Keratinocyte (primary cell): ENCODE data around the gene CDKN1A. TPM values are rescaled to one million over a fixed set of nuclear protein-coding genes. Genes with fewer than 3 reads are reported as not detected.

Experiments
- DNase-seq: peaks from one replicate; pipeline ENCODE4 v3.0.0-alpha.2; 2011; ENCODE audit warnings: low read depth, missing footprints, low spot score
- FAIRE-seq: peaks from 2 replicates; lab custom pipeline; 2011; peaks lifted over from hg19 to GRCh38; lab: Jason Lieb, UNC
- H2AFZ ChIP-seq: 2 replicates; pipeline ENCODE4 v1.6.0; 2012; ENCODE audit warnings: low read length, control low read depth, inconsistent platforms; ENCODE audit not compliant: control insufficient read depth
- H3K27ac ChIP-seq: 2 replicates; pipeline ENCODE4 v1.5.1; 2011; ENCODE audit warnings: low read length; ENCODE audit not compliant: control insufficient read depth, insufficient read depth
- H3K27me3 ChIP-seq: 3 replicates; pipeline ENCODE4 v1.6.0; 2011; ENCODE audit warnings: low read length; ENCODE audit not compliant: control insufficient read depth, insufficient read depth; ENCODE audit errors: extremely low read depth
- H3K36me3 ChIP-seq, 2 experiments: 2 replicates in 1 of 2; 3 replicates in 1 of 2; pipeline ENCODE4 v1.5.1; 2011; ENCODE audit warnings: low read length in 2 of 2, mild to moderate bottlenecking in 1 of 2; ENCODE audit not compliant: control insufficient read depth in 2 of 2, insufficient read depth in 2 of 2; ENCODE audit errors: extremely low read depth in 1 of 2
- H3K4me1 ChIP-seq: 3 replicates; pipeline ENCODE4 v1.5.1; 2011; ENCODE audit warnings: low read length; ENCODE audit not compliant: control insufficient read depth, insufficient read depth; ENCODE audit errors: extremely low read depth
- H3K4me2 ChIP-seq: 3 replicates; pipeline ENCODE4 v1.6.0; 2011; ENCODE audit warnings: low read depth, low read length; ENCODE audit not compliant: control insufficient read depth, insufficient read depth; ENCODE audit errors: extremely low read depth
- H3K4me3 ChIP-seq, 3 experiments: fragments of 200-600 bp in 1 of 3; sonication (generic) in 1 of 3; 2 replicates in 2 of 3; 3 replicates in 1 of 3; pipeline ENCODE4 v1.5.1; 2011 to 2016; ENCODE audit warnings: low read length in 3 of 3, mild to moderate bottlenecking in 3 of 3, control low read depth in 2 of 3, inconsistent platforms in 1 of 3, low read depth in 1 of 3, mixed read lengths in 1 of 3, mixed run types in 1 of 3, moderate library complexity in 1 of 3; ENCODE audit not compliant: control insufficient read depth in 2 of 3, insufficient read depth in 2 of 3; ENCODE audit errors: extremely low read depth in 1 of 3
- H3K79me2 ChIP-seq: 2 replicates; pipeline ENCODE4 v1.6.0; 2012; ENCODE audit warnings: low read length; ENCODE audit not compliant: control insufficient read depth, insufficient read depth
- H3K9ac ChIP-seq: 3 replicates; pipeline ENCODE4 v1.6.0; 2011; ENCODE audit warnings: low read length; ENCODE audit not compliant: control insufficient read depth, insufficient read depth; ENCODE audit errors: extremely low read depth
- H3K9me1 ChIP-seq: 3 replicates; pipeline ENCODE4 v1.6.0; 2011; ENCODE audit warnings: low read length; ENCODE audit not compliant: control insufficient read depth, insufficient read depth; ENCODE audit errors: extremely low read depth
- H3K9me3 ChIP-seq: 2 replicates; pipeline ENCODE4 v1.5.1; 2012; ENCODE audit warnings: low read depth, low read length; ENCODE audit not compliant: control insufficient read depth
- H4K20me1 ChIP-seq: 3 replicates; pipeline ENCODE4 v1.6.0; 2011; ENCODE audit warnings: low read length; ENCODE audit not compliant: control insufficient read depth, insufficient read depth; ENCODE audit errors: extremely low read depth
- EZH2 ChIP-seq: IDR thresholded peaks from one replicate; pipeline ENCODE4 v1.6.1; 2012; ENCODE audit warnings: inconsistent platforms, mild to moderate bottlenecking, low read length, moderate library complexity
- dilution Hi-C: fragments of 300-500 bp; cut with MboI; formaldehyde crosslinking; loops from one replicate; pipeline ENCODE4 v1.7.0; 2020; ENCODE audit warnings: low sequenced_read_pairs; ENCODE audit not compliant: extremely low pct_ligation_motif_present
- polyA plus RNA-seq, 5 experiments: library from polyadenylated mRNA; depleted of rRNA in 3 of 5; stranded (reverse) in 3 of 5; stranded (forward) in 1 of 5; unstranded in 1 of 5; fragments of >200 nt; gene quantifications; 1 replicate in 1 of 5; 2 replicates in 3 of 5; 3 replicates in 1 of 5; pipeline versions ENCODE4 v1.2.1 to v1.2.3, GENCODE V29; 2011 to 2012; ENCODE audit warnings: missing spikeins in 2 of 5, low read depth in 1 of 5, low replicate concordance in 1 of 5
- TF ChIP-seq, protein P1 (sequence below), 3 experiments: IDR thresholded peaks in 1 of 3; conservative IDR thresholded peaks in 1 of 3; optimal IDR thresholded peaks in 1 of 3; 2 replicates in 2 of 3; 3 replicates in 1 of 3; pipeline versions ENCODE3 to v1.5.1; 2011; ENCODE audit warnings: low read length in 3 of 3, mild to moderate bottlenecking in 3 of 3, moderate library complexity in 2 of 3, control low read depth in 1 of 3, inconsistent platforms in 1 of 3; ENCODE audit not compliant: insufficient read depth in 2 of 3; ENCODE audit errors: extremely low read depth in 1 of 3

Gene CDKN1A
- polyA plus RNA-seq, 1 donor (not counting 4 experiments of a cell fraction or from before 2014, with no cell fraction given) = 185 TPM

DNA sequence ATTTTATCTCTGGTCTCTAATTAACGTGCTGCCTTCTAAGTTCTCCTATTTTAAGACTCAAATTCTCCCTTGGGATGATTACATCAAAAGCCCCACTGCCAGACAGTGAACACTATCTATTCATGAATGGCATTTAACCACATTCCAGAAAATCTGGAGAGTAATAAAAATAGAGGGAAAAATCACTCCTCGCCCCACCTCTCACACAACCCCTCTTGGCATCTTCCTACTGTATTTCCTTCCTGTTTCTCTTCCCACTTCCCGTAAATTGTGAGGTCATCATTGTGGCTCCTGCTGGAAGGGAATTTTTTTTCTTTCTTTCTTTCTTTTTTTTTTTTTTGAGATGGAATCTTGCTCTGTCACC is 50.6 kb downstream of the CDKN1A start:
- H3K79me2 ChIP-seq = no peaks in the 10 kb centered on the region
- no peak overlapping the region for H3K4me3 ChIP-seq
- no peak for TF ChIP-seq EZH2
- TF ChIP-seq, protein P1, sequence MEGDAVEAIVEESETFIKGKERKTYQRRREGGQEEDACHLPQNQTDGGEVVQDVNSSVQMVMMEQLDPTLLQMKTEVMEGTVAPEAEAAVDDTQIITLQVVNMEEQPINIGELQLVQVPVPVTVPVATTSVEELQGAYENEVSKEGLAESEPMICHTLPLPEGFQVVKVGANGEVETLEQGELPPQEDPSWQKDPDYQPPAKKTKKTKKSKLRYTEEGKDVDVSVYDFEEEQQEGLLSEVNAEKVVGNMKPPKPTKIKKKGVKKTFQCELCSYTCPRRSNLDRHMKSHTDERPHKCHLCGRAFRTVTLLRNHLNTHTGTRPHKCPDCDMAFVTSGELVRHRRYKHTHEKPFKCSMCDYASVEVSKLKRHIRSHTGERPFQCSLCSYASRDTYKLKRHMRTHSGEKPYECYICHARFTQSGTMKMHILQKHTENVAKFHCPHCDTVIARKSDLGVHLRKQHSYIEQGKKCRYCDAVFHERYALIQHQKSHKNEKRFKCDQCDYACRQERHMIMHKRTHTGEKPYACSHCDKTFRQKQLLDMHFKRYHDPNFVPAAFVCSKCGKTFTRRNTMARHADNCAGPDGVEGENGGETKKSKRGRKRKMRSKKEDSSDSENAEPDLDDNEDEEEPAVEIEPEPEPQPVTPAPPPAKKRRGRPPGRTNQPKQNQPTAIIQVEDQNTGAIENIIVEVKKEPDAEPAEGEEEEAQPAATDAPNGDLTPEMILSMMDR (optimal IDR thresholded peaks at IDR 0.05 in 1 of 3, IDR thresholded peaks at IDR 0.05 in 1 of 3, conservative IDR thresholded peaks at IDR 0.05 in 1 of 3; ENCODE audit: extremely low read depth in 1 of 3, insufficient read depth in 2 of 3, low read length in 3 of 3) = no peak
- no peaks in the 10 kb centered on the region for H3K36me3 ChIP-seq
- no peak overlapping the region for H3K27ac ChIP-seq
- no peaks in the 10 kb centered on the region for H3K27me3 ChIP-seq
- no peak overlapping the region for H2AFZ ChIP-seq
- dilution Hi-C loops = no loop called here
- no peak for FAIRE-seq
- H3K9ac ChIP-seq = no peak overlapping the region
- H3K4me1 ChIP-seq = peaks cover 9% of the 10 kb centered on the region
- no peaks in the 10 kb centered on the region for H3K9me3 ChIP-seq
- no peaks in the 10 kb centered on the region for H4K20me1 ChIP-seq
- DNase-seq = no peak
- no peak overlapping the region for H3K4me2 ChIP-seq
- H3K9me1 ChIP-seq = no peaks in the 10 kb centered on the region

DNA sequence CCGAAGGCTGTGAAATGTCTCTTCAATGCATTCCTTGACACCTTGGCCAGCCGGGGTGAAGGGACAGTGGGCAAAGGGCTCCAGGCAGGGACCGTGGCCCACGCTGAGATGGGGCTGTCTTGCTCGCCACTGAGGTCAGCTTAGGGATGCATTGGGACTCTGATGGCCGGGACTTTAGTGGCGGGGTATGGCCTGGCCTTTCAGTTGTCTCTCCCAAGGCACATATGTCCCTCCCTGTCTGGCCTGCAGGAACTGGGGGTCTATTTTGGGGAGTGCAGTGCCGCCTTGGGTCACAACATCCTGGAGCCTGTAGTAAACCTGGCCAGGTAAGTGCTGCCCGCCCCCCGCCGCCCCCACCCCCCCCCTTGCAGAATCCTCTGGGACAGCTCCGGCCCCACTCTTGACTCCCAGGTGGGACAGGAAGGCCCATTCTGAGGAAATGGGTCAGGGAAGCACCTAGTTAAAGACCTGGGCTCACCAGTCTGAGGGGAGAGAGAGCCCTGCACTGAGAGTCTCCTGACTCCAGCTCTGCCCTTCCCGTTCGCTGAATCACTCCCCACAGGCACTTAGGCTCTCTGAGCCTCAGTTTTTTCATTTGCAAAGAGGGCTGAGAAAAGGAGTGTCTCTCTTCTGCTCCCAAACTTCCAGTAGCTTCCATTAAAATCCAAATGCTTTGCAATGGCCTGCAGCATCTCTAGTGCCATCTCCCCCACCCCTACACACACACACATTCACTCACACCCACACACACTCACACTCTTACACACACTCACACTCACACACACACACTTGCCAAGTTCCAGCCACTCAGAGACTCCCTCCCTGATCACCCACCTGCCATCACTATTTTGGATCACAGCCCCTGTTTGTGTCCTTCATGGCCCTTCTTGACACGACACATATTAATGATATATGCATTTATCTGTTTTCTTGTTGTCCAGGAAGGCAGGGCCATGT is 52.2 kb downstream of the CDKN1A start:
- H2AFZ ChIP-seq = no peak overlapping the region
- FAIRE-seq = no peak
- H3K27ac ChIP-seq = no peak overlapping the region
- H3K36me3 ChIP-seq = no peaks in the 10 kb centered on the region
- no peak overlapping the region for H3K9ac ChIP-seq
- H3K9me1 ChIP-seq = no peaks in the 10 kb centered on the region
- TF ChIP-seq, protein P1 (optimal IDR thresholded peaks at IDR 0.05 in 1 of 3, IDR thresholded peaks at IDR 0.05 in 1 of 3, conservative IDR thresholded peaks at IDR 0.05 in 1 of 3; ENCODE audit: extremely low read depth in 1 of 3, insufficient read depth in 2 of 3, low read length in 3 of 3) = no peak
- TF ChIP-seq EZH2 = no peak
- no peak for DNase-seq
- H3K4me2 ChIP-seq = no peak overlapping the region
- H3K4me1 ChIP-seq = peaks cover 21% of the 10 kb centered on the region
- H3K79me2 ChIP-seq = no peaks in the 10 kb centered on the region
- H3K4me3 ChIP-seq = no peak overlapping the region
- no peaks in the 10 kb centered on the region for H4K20me1 ChIP-seq
- no peaks in the 10 kb centered on the region for H3K27me3 ChIP-seq
- dilution Hi-C loops = no loop called here
- H3K9me3 ChIP-seq = no peaks in the 10 kb centered on the region
